ENCODE measurements around the gene CD2. TPM values are rescaled to one million over a fixed set of nuclear protein-coding genes. Genes with fewer than 3 reads are reported as not detected.

CD2 gene
- polyA plus RNA-seq, 3 donors: 0.89 to 3.6 (median 2.1) TPM

- DNase-seq: no peak
- H3K4me1 Mint-ChIP-seq: peaks cover 15% of the 10 kb centered on the region
- H3K4me3 Mint-ChIP-seq: no peak overlapping the region
- Histone ChIP-seq H3K4me1 (ENCODE audit: control insufficient read depth in 1 of 2, insufficient read depth in 2 of 2, low read length in 2 of 2) (peaks cover 15 to 17% of the 10 kb centered on the region in 2 donors), H3K27ac (ENCODE audit: low read depth in 1 of 2, low read length in 2 of 2) (no peak overlapping the region), H2AFZ (ENCODE audit: insufficient read depth, low read depth, low read length, poor library complexity, severe bottlenecking) (no peak overlapping the region), H3K9me3 (replicated peaks in 1 of 2; ENCODE audit: control insufficient read depth in 1 of 2, insufficient read depth in 1 of 2, low read length in 2 of 2) (no peaks in the 10 kb centered on the region), H3K27me3 (ENCODE audit: control insufficient read depth in 2 of 2, insufficient read depth in 2 of 2, low read length in 2 of 2) (no peaks in the 10 kb centered on the region), H3K4me3 (replicated peaks in 1 of 3; ENCODE audit: low read depth in 2 of 3, low read length in 3 of 3) (no peak overlapping the region), H3K4me2 (replicated peaks; ENCODE audit: extremely low read depth, low read length, poor library complexity, severe bottlenecking) (no peak overlapping the region), H4K20me1 (ENCODE audit: insufficient read depth, low read length) (no peaks in the 10 kb centered on the region), H3K79me2 (ENCODE audit: insufficient read depth, low read length) (no peaks in the 10 kb centered on the region), H3K9ac (ENCODE audit: insufficient read depth, low read length, poor library complexity, severe bottlenecking) (no peak overlapping the region), H3K36me3 (replicated peaks in 1 of 2; ENCODE audit: control insufficient read depth in 1 of 2, insufficient read depth in 2 of 2, low read length in 2 of 2) (no peaks in the 10 kb centered on the region)
- intact Hi-C loops (cut with micrococcal nuclease): no loop called here
- H3K9me3 Mint-ChIP-seq: peaks cover 0 to 1% (median 0%) of the 10 kb centered on the region in 7 donors
- TF ChIP-seq, protein P1, sequence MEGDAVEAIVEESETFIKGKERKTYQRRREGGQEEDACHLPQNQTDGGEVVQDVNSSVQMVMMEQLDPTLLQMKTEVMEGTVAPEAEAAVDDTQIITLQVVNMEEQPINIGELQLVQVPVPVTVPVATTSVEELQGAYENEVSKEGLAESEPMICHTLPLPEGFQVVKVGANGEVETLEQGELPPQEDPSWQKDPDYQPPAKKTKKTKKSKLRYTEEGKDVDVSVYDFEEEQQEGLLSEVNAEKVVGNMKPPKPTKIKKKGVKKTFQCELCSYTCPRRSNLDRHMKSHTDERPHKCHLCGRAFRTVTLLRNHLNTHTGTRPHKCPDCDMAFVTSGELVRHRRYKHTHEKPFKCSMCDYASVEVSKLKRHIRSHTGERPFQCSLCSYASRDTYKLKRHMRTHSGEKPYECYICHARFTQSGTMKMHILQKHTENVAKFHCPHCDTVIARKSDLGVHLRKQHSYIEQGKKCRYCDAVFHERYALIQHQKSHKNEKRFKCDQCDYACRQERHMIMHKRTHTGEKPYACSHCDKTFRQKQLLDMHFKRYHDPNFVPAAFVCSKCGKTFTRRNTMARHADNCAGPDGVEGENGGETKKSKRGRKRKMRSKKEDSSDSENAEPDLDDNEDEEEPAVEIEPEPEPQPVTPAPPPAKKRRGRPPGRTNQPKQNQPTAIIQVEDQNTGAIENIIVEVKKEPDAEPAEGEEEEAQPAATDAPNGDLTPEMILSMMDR (IDR thresholded peaks at IDR 0.05): no peak
- no peak overlapping the region for H3K27ac Mint-ChIP-seq
- H3K27me3 Mint-ChIP-seq (ENCODE audit: low read depth in 3 of 3): peaks cover 0 to 8% (median 1%) of the 10 kb centered on the region in 3 donors
- peaks cover 0 to 2% of the 10 kb centered on the region in 2 donors for H3K36me3 Mint-ChIP-seq
- WGBS (ENCODE audit: insufficient coverage): 96% methylated on average over 3 of the region's 3 CpGs
These were observed 28.4 kb upstream of the CD2 start for GRCh38 chr1:116725798-116726197.

- peak overlapping the region in 1 of 2 donors; percentile 68 for H3K4me3 Mint-ChIP-seq
- intact Hi-C loops (cut with micrococcal nuclease): no loop called here
- H3K4me1 ChIP-seq (ENCODE audit: control insufficient read depth in 1 of 2, insufficient read depth in 2 of 2, low read length in 2 of 2): peaks cover 15 to 17% of the 10 kb centered on the region in 2 donors
- peaks cover 0 to 2% (median 0%) of the 10 kb centered on the region in 7 donors for H3K9me3 Mint-ChIP-seq
- no peaks in the 10 kb centered on the region for H3K36me3 ChIP-seq (replicated peaks in 1 of 2; ENCODE audit: control insufficient read depth in 1 of 2, insufficient read depth in 2 of 2, low read length in 2 of 2)
- DNase-seq: peak; percentile 12 to 57 (median 46)
- H3K9ac ChIP-seq (ENCODE audit: insufficient read depth, low read length, poor library complexity, severe bottlenecking): no peak overlapping the region
- no peaks in the 10 kb centered on the region for H3K79me2 ChIP-seq (ENCODE audit: insufficient read depth, low read length)
- H3K4me1 Mint-ChIP-seq: peaks cover 15% of the 10 kb centered on the region
- peak overlapping the region; percentile 52 for H3K4me2 ChIP-seq (replicated peaks; ENCODE audit: extremely low read depth, low read length, poor library complexity, severe bottlenecking)
- H4K20me1 ChIP-seq (ENCODE audit: insufficient read depth, low read length): no peaks in the 10 kb centered on the region
- H3K4me3 ChIP-seq (replicated peaks in 1 of 3; ENCODE audit: low read depth in 2 of 3, low read length in 3 of 3): peak overlapping the region in 1 of 3 experiments; percentile 17
- peaks cover 0 to 2% of the 10 kb centered on the region in 2 donors for H3K36me3 Mint-ChIP-seq
- TF ChIP-seq, protein P1 (IDR thresholded peaks at IDR 0.05): no peak
- peaks cover 0 to 8% (median 1%) of the 10 kb centered on the region in 3 donors for H3K27me3 Mint-ChIP-seq (ENCODE audit: low read depth in 3 of 3)
- H3K27me3 ChIP-seq (ENCODE audit: control insufficient read depth in 2 of 2, insufficient read depth in 2 of 2, low read length in 2 of 2): no peaks in the 10 kb centered on the region
- no peaks in the 10 kb centered on the region for H3K9me3 ChIP-seq (replicated peaks in 1 of 2; ENCODE audit: control insufficient read depth in 1 of 2, insufficient read depth in 1 of 2, low read length in 2 of 2)
- peak overlapping the region in 2 of 7 donors; percentile 29 to 53 for H3K27ac Mint-ChIP-seq
- WGBS (ENCODE audit: insufficient coverage): no CpG with 5 or more reads among the region's 5 CpGs
- no peak overlapping the region for H2AFZ ChIP-seq (ENCODE audit: insufficient read depth, low read depth, low read length, poor library complexity, severe bottlenecking)
- no peak overlapping the region for H3K27ac ChIP-seq (ENCODE audit: low read depth in 1 of 2, low read length in 2 of 2)
These were observed 27.1 kb upstream of the CD2 start for GRCh38 chr1:116726872-116727820.
